Subcutaneous abdominal adipose tissue (tissue), 5 donors: ENCODE results near the gene SYNPO2L.
"Not testable (repeated sequence)": the region's sequence is repeated elsewhere in the genome, so short reads cannot be mapped to it uniquely, and the experiment has no call there.

Source experiments
- H3K27ac ChIP-seq: one replicate; pipeline ENCODE4 v1.7.0; 2013; ENCODE audit warnings: low read depth, mild to moderate bottlenecking, inconsistent platforms, low read length, moderate library complexity
- H3K27me3 ChIP-seq, 5 donors: one replicate each; pipeline ENCODE4 v1.7.0; 2013; ENCODE audit warnings: low read length in 5 of 5, inconsistent platforms in 1 of 5; ENCODE audit not compliant: control insufficient read depth in 5 of 5, insufficient read depth in 4 of 5
- H3K36me3 ChIP-seq, 5 donors: one replicate each; pipeline ENCODE4 v1.7.0; 2013; ENCODE audit warnings: low read length in 5 of 5; ENCODE audit not compliant: control insufficient read depth in 5 of 5, insufficient read depth in 5 of 5
- H3K4me1 ChIP-seq, 5 donors: one replicate each; pipeline ENCODE4 v1.7.0; 2013; ENCODE audit warnings: low read length in 5 of 5, mild to moderate bottlenecking in 3 of 5, moderate library complexity in 1 of 5; ENCODE audit not compliant: control insufficient read depth in 5 of 5, insufficient read depth in 5 of 5
- H3K4me3 ChIP-seq, 5 donors: one replicate each; pipeline ENCODE4 v1.7.0; 2013; ENCODE audit warnings: low read length in 5 of 5, low read depth in 1 of 5
- H3K9ac ChIP-seq, 5 donors: one replicate each; pipeline ENCODE4 v1.7.0; 2013; ENCODE audit warnings: low read length in 5 of 5, mild to moderate bottlenecking in 4 of 5, moderate library complexity in 3 of 5
- H3K9me3 ChIP-seq, 5 donors: one replicate each; pipeline ENCODE4 v1.7.0; 2013; ENCODE audit warnings: low read length in 5 of 5; ENCODE audit not compliant: control insufficient read depth in 5 of 5
- donor health status: healthy.
- donor health status: healthy.
- donor health status: healthy.
- donor health status: healthy.
- donor health status: healthy.

The SYNPO2L gene, protein sequence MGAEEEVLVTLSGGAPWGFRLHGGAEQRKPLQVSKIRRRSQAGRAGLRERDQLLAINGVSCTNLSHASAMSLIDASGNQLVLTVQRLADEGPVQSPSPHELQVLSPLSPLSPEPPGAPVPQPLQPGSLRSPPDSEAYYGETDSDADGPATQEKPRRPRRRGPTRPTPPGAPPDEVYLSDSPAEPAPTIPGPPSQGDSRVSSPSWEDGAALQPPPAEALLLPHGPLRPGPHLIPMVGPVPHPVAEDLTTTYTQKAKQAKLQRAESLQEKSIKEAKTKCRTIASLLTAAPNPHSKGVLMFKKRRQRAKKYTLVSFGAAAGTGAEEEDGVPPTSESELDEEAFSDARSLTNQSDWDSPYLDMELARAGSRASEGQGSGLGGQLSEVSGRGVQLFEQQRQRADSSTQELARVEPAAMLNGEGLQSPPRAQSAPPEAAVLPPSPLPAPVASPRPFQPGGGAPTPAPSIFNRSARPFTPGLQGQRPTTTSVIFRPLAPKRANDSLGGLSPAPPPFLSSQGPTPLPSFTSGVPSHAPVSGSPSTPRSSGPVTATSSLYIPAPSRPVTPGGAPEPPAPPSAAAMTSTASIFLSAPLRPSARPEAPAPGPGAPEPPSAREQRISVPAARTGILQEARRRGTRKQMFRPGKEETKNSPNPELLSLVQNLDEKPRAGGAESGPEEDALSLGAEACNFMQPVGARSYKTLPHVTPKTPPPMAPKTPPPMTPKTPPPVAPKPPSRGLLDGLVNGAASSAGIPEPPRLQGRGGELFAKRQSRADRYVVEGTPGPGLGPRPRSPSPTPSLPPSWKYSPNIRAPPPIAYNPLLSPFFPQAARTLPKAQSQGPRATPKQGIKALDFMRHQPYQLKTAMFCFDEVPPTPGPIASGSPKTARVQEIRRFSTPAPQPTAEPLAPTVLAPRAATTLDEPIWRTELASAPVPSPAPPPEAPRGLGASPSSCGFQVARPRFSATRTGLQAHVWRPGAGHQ

DNA sequence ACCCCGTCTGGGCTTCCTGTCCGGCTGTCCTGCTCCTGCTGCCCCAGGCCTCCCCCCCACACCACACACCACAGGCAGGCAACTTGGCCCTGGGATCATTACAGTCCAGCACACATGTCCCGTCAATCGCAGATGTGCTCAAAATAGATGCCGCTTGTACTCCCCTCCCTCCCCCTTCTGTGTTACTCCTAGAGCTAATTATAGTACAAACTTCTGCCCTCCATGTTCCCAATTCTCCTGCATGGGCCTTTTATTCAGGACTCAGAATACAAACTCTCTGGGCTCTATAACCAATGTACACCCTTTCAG is at the start of gene SYNPO2L:
Gene SYNPO2L (minus strand): TSS at position 40 of the 309 bp plus-strand sequence. CDS start 107 bp downstream, outside the sequence.
- H3K9me3 ChIP-seq = no peaks in the 10 kb centered on the region
- H3K27ac ChIP-seq = no peak within 1 kb of the TSS
- H3K27me3 ChIP-seq = peaks cover 0 to 3% (median 0%) of the 10 kb centered on the region in 5 donors
- no peak within 1 kb of the TSS for H3K9ac ChIP-seq
- H3K4me1 ChIP-seq = no peaks in the 10 kb centered on the region
- no peak within 1 kb of the TSS for H3K4me3 ChIP-seq
- H3K36me3 ChIP-seq = no peaks in the 10 kb centered on the region

DNA sequence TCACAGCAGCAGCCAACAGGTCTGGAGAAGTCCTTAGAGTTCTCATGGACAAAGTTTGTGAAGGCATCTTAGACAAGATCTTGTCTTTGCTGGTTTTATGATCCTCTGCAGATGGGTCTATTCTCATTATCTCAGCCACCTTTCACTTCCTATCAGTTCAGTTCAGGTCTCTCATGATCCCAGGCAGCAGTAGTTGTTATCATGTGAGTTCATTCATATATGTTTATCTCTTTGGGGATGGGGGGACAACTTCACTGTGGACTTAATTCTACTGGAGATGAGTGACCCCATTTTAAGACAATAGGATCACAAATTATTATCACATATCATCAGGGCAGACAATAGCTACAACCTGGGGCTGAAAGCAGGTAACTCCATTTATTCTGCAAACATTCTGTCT is 48.1 kb upstream of the SYNPO2L start:
- H3K4me1 ChIP-seq, H3K27ac ChIP-seq: not testable (repeated sequence)

GRCh38 chr10:73698819-73699218 is 43.0 kb upstream of the SYNPO2L start:
- H3K36me3 ChIP-seq = peaks cover 0 to 11% (median 2%) of the 10 kb centered on the region in 5 donors
- H3K27ac ChIP-seq, H3K4me3 ChIP-seq, H3K9ac ChIP-seq, H3K4me1 ChIP-seq, H3K27me3 ChIP-seq, H3K9me3 ChIP-seq: not testable (repeated sequence)

More for the DNA sequence above, 48.1 kb upstream of the SYNPO2L start:
- H3K36me3 ChIP-seq = peaks cover 3 to 11% (median 4%) of the 10 kb centered on the region in 5 donors
- H3K9me3 ChIP-seq, H3K9ac ChIP-seq, H3K4me3 ChIP-seq, H3K27me3 ChIP-seq: not testable (repeated sequence)

DNA sequence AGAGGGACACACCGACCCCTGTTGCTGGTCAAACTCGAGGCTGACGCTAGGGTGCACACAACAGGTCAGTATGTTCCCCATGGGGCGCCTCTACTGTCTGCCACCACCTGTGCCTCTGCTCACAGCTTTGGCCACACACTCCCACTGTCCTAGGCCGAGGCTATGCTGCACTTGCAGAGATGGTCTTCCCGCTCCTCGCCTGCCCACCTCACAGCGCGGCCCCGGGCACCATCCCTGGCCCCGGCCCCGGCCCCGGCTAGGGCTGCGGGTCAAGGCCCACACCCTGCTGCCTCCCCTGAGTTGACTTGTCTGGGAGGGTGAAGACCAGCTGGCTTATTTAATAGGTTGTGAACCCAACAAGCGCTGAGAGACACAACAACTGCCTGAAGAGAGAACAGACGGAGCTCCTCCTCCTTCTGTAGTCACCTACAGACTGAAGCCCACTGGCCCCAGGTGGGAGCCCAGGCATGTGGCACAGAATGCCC is 41.9 kb upstream of the SYNPO2L start, which contains the start of gene AGAP5:
Gene AGAP5 (minus strand): TSS at position 435 of the 485 bp plus-strand sequence. CDS start 354 bp downstream, at position 81.
- not testable (repeated sequence) for H3K36me3 ChIP-seq, H3K27ac ChIP-seq, H3K9me3 ChIP-seq, H3K4me1 ChIP-seq, H3K9ac ChIP-seq, H3K4me3 ChIP-seq, H3K27me3 ChIP-seq

- not testable (repeated sequence) for H3K27ac ChIP-seq, H3K27me3 ChIP-seq, H3K9me3 ChIP-seq, H3K4me1 ChIP-seq, H3K36me3 ChIP-seq, H3K9ac ChIP-seq, H3K4me3 ChIP-seq
Measured at GRCh38 chr10:73695302-73695701, 39.5 kb upstream of the SYNPO2L start.

DNA sequence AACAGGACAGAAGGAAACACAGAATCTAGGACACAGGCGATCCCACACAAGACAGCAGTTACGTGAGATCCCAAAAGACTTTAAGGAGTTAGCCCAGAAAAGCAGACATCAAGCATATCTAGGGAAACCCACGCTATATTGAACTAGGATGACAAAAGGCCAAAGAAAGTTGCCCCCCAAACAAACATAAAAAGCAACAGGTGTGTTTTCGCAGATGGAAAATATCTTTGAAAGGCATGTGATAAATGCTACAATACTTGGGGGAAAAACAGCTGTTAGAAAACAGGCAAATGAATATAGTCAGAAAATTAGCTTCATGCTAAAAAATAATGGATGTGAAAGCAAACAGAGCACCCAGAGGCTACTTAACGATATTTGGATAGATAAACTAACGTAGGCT is 34.9 kb upstream of the SYNPO2L start:
- not testable (repeated sequence) for H3K9me3 ChIP-seq, H3K4me1 ChIP-seq, H3K27ac ChIP-seq, H3K9ac ChIP-seq, H3K36me3 ChIP-seq, H3K27me3 ChIP-seq, H3K4me3 ChIP-seq

- not testable (repeated sequence) for H3K27me3 ChIP-seq, H3K9ac ChIP-seq, H3K36me3 ChIP-seq, H3K9me3 ChIP-seq, H3K4me1 ChIP-seq, H3K4me3 ChIP-seq, H3K27ac ChIP-seq
Measured at GRCh38 chr10:73689596-73689995, 33.8 kb upstream of the SYNPO2L start.

- H3K9ac ChIP-seq, H3K4me3 ChIP-seq, H3K36me3 ChIP-seq, H3K9me3 ChIP-seq, H3K4me1 ChIP-seq, H3K27ac ChIP-seq, H3K27me3 ChIP-seq: not testable (repeated sequence)
Measured at GRCh38 chr10:73687641-73688040, 31.8 kb upstream of the SYNPO2L start.

DNA sequence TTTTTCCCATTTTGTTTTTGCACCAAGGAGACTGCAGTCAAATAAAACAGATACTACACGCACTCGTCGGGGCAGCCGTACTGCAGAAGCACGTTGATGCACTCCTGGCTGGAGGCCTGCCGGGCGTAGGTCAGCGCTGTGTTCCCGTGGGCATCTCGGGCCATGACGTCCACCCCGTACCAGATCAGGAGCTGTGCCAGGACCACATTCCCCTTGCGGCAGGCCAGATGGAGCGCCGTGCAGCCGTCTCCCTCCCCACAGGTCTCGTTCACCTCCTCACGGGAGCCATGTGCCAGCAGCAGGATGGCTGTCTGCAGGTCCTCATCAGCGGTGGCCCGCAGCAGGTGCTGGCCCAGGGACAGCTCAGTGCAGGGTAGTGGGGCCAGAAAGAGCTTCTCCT is 18.7 kb upstream of the SYNPO2L start:
- not testable (repeated sequence) for H3K9me3 ChIP-seq, H3K9ac ChIP-seq, H3K4me3 ChIP-seq, H3K36me3 ChIP-seq, H3K27me3 ChIP-seq, H3K4me1 ChIP-seq, H3K27ac ChIP-seq

GRCh38 chr10:73668378-73668777 is 12.5 kb upstream of the SYNPO2L start:
- not testable (repeated sequence) for H3K9ac ChIP-seq, H3K9me3 ChIP-seq, H3K36me3 ChIP-seq, H3K4me1 ChIP-seq, H3K27me3 ChIP-seq, H3K27ac ChIP-seq, H3K4me3 ChIP-seq
